ENCODE measurements around the gene SNTG2.

GRCh38 chr2:1363367-1363766 lies 412.7 kb downstream of the SNTG2 start:
- no peak for TF ChIP-seq CTCF (IDR thresholded peaks at IDR 0.05)
- TF ChIP-seq ZFX (IDR thresholded peaks at IDR 0.05; ENCODE audit: borderline replicate concordance): no peak

Data from 22Rv1 (cell line).